ENCODE measurements around the gene DOK6.

The DOK6 gene

DNA sequence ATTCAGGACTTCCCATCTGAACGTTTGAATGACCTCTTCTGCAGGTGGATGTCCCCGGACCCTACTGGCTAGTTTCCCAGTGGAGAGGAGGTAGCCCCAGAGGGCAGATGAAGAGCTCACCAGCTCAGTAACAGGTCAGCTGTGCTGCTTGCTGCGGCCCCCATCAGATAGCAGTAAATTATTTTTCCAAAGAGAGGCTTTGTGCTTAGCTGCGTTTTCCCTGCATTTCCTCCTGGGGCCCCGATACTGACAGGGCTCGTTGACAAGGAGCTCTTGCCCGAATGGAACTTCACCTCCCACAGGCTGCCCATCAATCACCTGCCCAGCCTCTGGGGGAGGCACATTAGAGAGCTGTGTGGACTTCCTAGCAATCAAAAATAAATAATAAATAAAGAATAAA is 185.8 kb downstream of the DOK6 start:
- Histone ChIP-seq H3K9me3 (ENCODE audit: insufficient read depth, low read depth, low read length) (no peaks in the 10 kb centered on the region), H3K4me3 (ENCODE audit: low read length) (no peak overlapping the region), H3K36me3 (ENCODE audit: insufficient read depth, low read length) (no peaks in the 10 kb centered on the region), H3K4me1 (ENCODE audit: insufficient read depth, low read length) (no peaks in the 10 kb centered on the region), H3K27ac (ENCODE audit: low read depth, low read length) (no peak overlapping the region), H3K27me3 (ENCODE audit: insufficient read depth, low read length) (no peaks in the 10 kb centered on the region), H3K9ac (ENCODE audit: low read depth, low read length) (no peak overlapping the region)
- 83% methylated on average over 7 of the region's 7 CpGs for WGBS

DNA sequence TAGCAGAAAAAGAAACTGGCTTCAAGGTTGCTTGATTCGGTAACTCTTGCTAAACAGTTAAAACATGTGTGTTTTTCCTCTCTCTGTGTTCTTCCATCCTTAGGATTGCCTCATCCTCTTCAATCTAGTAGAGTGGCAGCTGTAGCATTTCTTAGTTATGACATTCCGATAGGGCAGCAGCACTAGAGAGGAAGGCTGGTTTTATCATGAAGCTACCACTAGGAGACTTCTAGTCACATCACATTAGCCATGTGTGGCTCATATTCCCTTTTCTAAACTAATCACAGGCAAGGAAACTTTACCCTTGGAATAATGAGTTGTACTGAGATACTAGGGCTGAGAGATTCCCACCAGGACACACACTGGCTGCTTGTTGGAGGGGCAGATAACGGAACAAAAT is 187.6 kb downstream of the DOK6 start:
- H3K9ac ChIP-seq (ENCODE audit: low read depth, low read length) = no peak overlapping the region
- no peak overlapping the region for H3K27ac ChIP-seq (ENCODE audit: low read depth, low read length)
- WGBS = 92% methylated on average over 3 of the region's 3 CpGs
- no peaks in the 10 kb centered on the region for H3K9me3 ChIP-seq (ENCODE audit: insufficient read depth, low read depth, low read length)
- no peaks in the 10 kb centered on the region for H3K36me3 ChIP-seq (ENCODE audit: insufficient read depth, low read length)
- no peak overlapping the region for H3K4me3 ChIP-seq (ENCODE audit: low read length)
- no peaks in the 10 kb centered on the region for H3K4me1 ChIP-seq (ENCODE audit: insufficient read depth, low read length)
- H3K27me3 ChIP-seq (ENCODE audit: insufficient read depth, low read length) = no peaks in the 10 kb centered on the region

DNA sequence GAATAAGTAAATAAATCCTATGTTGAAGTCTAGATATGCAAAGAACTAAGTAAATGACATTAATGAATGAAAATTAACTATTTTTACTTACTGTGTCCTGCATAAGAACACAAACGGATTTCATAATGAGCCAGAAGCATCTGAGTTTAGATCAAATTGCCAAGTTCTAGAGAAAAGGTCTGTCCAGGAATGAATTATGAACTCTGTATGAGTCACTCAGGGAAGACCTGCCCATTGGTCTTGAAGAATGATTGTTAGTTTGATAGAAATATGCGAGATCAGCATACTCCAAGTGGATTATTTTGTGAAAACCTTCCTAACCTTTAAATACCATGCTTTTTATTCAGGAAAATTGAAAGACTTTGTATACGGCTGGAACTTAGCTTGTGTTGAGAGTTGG is 189.5 kb downstream of the DOK6 start:
- no peaks in the 10 kb centered on the region for H3K4me1 ChIP-seq (ENCODE audit: insufficient read depth, low read length)
- 97% methylated on average over 3 of the region's 3 CpGs for WGBS

DNA sequence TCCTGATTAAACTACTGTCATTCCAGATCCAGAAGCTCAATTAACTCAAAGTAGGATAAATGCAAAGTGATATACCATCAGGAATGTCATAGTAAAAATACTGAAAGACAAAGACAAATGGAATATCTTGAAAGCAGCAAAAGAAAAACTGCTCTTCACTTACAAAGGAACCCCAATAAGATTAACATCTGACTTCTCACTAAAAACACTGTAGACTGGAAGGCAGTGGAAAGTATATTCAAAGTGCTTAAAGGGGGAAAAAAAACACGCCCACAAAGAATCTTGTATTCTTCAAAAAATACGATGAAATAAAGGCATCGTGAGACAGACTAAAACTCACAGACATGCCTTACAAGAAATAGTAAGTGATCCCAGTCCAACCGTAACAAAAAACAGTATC is 195.7 kb downstream of the DOK6 start:
- H3K4me3 ChIP-seq (ENCODE audit: low read length) = no peak overlapping the region
- H3K27me3 ChIP-seq (ENCODE audit: insufficient read depth, low read length) = no peaks in the 10 kb centered on the region
- no peaks in the 10 kb centered on the region for H3K36me3 ChIP-seq (ENCODE audit: insufficient read depth, low read length)
- H3K4me1 ChIP-seq (ENCODE audit: insufficient read depth, low read length) = no peaks in the 10 kb centered on the region
- H3K27ac ChIP-seq (ENCODE audit: low read depth, low read length) = no peak overlapping the region
- 0 out of 2 replicates have a peak, but pooled peaks cover 7% of the 10 kb centered on the region for H3K9me3 ChIP-seq (ENCODE audit: insufficient read depth, low read depth, low read length)
- no peak overlapping the region for H3K9ac ChIP-seq (ENCODE audit: low read depth, low read length)
- WGBS = 90% methylated on average over 3 of the region's 4 CpGs

More for the DNA sequence above, 189.5 kb downstream of the DOK6 start:
- Histone ChIP-seq H3K36me3 (ENCODE audit: insufficient read depth, low read length) (no peaks in the 10 kb centered on the region), H3K9me3 (ENCODE audit: insufficient read depth, low read depth, low read length) (no peaks in the 10 kb centered on the region), H3K4me3 (ENCODE audit: low read length) (no peak overlapping the region), H3K9ac (ENCODE audit: low read depth, low read length) (no peak overlapping the region), H3K27me3 (ENCODE audit: insufficient read depth, low read length) (no peaks in the 10 kb centered on the region), H3K27ac (ENCODE audit: low read depth, low read length) (no peak overlapping the region)

DNA sequence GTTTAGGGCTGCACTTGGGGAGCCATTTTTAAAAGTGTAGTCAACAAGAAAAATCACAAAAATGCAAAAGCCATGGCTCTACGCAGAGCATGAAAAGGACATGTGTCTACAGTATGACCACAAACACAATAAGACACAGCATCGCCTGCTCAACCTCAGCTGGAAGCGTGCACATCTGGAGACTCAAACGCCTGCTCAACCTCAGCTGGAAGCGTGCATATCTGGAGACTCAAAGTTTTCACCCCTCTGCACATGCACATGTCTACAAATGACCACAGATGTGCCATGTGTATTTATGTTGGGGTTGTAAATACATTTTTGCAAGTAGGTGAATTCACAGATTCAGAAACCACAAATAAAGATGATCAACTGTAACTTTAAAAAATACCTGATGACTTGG is 196.9 kb downstream of the DOK6 start:
- 0 out of 2 replicates have a peak, but pooled peaks cover 7% of the 10 kb centered on the region for H3K9me3 ChIP-seq (ENCODE audit: insufficient read depth, low read depth, low read length)
- H3K4me1 ChIP-seq (ENCODE audit: insufficient read depth, low read length) = no peaks in the 10 kb centered on the region
- H3K27me3 ChIP-seq (ENCODE audit: insufficient read depth, low read length) = no peaks in the 10 kb centered on the region
- no peak overlapping the region for H3K27ac ChIP-seq (ENCODE audit: low read depth, low read length)
- H3K36me3 ChIP-seq (ENCODE audit: insufficient read depth, low read length) = no peaks in the 10 kb centered on the region
- WGBS = 96% methylated on average over 5 of the region's 5 CpGs
- H3K9ac ChIP-seq (ENCODE audit: low read depth, low read length) = no peak overlapping the region
- H3K4me3 ChIP-seq (ENCODE audit: low read length) = no peak overlapping the region

DNA sequence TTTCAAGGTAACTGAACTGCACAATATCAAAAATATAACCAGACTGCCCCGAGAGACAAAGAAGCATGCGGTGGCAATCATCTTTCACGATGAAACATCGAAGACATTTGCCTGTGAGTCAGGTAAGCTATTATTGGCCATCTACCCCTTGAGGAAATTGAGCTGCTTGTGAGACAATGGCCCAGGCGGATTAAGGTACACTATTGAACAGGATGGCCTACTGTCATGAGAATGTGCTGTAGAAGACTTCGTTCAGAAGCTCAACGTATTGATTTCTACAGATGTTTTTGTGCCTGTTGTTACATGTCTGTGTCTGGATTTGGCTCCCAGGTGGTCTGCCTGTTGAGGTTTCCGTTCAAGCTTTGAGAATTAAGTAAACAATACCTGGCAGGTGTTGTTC is 198.7 kb downstream of the DOK6 start:
- Histone ChIP-seq H3K9me3 (ENCODE audit: insufficient read depth, low read depth, low read length) (0 out of 2 replicates have a peak, but pooled peaks cover 7% of the 10 kb centered on the region), H3K27me3 (ENCODE audit: insufficient read depth, low read length) (no peaks in the 10 kb centered on the region), H3K36me3 (ENCODE audit: insufficient read depth, low read length) (no peaks in the 10 kb centered on the region), H3K4me1 (ENCODE audit: insufficient read depth, low read length) (no peaks in the 10 kb centered on the region), H3K27ac (ENCODE audit: low read depth, low read length) (no peak overlapping the region), H3K4me3 (ENCODE audit: low read length) (no peak overlapping the region), H3K9ac (ENCODE audit: low read depth, low read length) (no peak overlapping the region)
- 94% methylated on average over 8 of the region's 8 CpGs for WGBS

DNA sequence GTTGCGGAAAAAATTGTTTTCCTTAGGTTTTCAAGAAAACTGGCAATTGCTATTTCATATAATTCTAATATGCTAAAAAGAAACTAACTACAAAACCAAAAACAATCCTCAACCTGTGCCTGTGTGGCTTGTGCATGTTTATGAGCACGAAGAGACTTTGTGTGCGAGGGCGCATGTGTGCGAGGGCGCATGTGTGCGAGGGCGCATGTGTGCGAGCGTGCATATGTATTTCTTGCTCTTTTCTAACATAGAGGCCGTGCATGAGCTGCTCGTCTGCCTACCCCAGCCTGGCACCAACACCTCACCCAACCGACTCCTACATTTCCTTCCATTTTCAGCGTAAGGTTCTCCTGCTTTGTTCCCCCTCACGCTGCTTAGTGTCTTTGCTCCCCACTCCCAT is 211.6 kb downstream of the DOK6 start:
- WGBS = 88% methylated on average over 15 of the region's 15 CpGs
- Histone ChIP-seq H3K27me3 (ENCODE audit: insufficient read depth, low read length) (no peaks in the 10 kb centered on the region), H3K4me3 (ENCODE audit: low read length) (no peak overlapping the region), H3K9ac (ENCODE audit: low read depth, low read length) (no peak overlapping the region), H3K27ac (ENCODE audit: low read depth, low read length) (no peak overlapping the region), H3K9me3 (ENCODE audit: insufficient read depth, low read depth, low read length) (no peaks in the 10 kb centered on the region), H3K4me1 (ENCODE audit: insufficient read depth, low read length) (no peaks in the 10 kb centered on the region), H3K36me3 (ENCODE audit: insufficient read depth, low read length) (no peaks in the 10 kb centered on the region)

DNA sequence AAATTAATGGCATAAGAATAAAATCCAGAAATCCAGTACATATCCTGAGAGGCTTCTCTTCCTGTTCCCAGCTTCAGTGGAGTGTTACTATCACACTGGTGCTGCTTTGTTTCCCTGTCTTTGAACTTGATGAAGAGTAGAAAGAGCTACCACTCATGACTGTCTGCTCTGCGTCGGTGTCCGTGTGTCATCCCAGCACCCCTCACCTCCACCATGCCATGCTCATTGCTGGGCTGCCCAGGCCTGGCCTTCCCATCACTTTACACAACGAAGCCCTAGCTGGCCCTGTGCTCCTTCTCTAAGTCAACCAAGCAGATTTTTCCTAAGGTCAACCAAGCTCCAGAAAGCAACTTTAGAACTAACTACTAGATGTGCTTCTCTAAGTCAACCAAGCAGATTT is 215.4 kb downstream of the DOK6 start:
- H3K9ac ChIP-seq (ENCODE audit: low read depth, low read length) = no peak overlapping the region
- WGBS = 94% methylated on average over 4 of the region's 4 CpGs
- H3K4me3 ChIP-seq (ENCODE audit: low read length) = no peak overlapping the region
- no peaks in the 10 kb centered on the region for H3K36me3 ChIP-seq (ENCODE audit: insufficient read depth, low read length)
- H3K4me1 ChIP-seq (ENCODE audit: insufficient read depth, low read length) = no peaks in the 10 kb centered on the region
- no peaks in the 10 kb centered on the region for H3K27me3 ChIP-seq (ENCODE audit: insufficient read depth, low read length)
- no peak overlapping the region for H3K27ac ChIP-seq (ENCODE audit: low read depth, low read length)
- H3K9me3 ChIP-seq (ENCODE audit: insufficient read depth, low read depth, low read length) = no peaks in the 10 kb centered on the region

DNA sequence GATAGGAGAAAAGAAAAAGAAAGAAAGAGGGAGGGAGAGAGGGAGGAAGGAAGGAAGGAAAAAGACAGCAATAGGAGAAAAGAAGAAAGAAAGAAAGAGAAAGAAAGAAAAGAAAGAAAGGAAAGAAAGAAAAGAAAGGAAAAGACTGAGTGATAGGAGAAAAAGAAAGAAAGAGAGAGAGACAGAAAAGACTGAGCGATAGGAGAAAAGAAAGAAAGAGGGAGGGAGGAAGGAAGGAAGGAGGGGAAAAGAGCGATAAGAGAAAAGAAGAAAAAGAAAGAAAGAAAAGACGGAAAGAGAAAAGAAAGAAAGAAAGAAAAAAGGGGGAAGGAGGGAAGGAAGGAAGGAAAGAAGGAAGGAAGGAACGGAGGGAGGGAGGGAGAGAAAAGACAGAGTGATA is 216.7 kb downstream of the DOK6 start:
- H3K9ac ChIP-seq (ENCODE audit: low read depth, low read length) = no peak overlapping the region
- H3K4me1 ChIP-seq (ENCODE audit: insufficient read depth, low read length) = no peaks in the 10 kb centered on the region
- no peak overlapping the region for H3K27ac ChIP-seq (ENCODE audit: low read depth, low read length)
- WGBS = 93% methylated on average over 4 of the region's 4 CpGs
- no peaks in the 10 kb centered on the region for H3K9me3 ChIP-seq (ENCODE audit: insufficient read depth, low read depth, low read length)
- H3K36me3 ChIP-seq (ENCODE audit: insufficient read depth, low read length) = no peaks in the 10 kb centered on the region
- no peaks in the 10 kb centered on the region for H3K27me3 ChIP-seq (ENCODE audit: insufficient read depth, low read length)
- no peak overlapping the region for H3K4me3 ChIP-seq (ENCODE audit: low read length)

DNA sequence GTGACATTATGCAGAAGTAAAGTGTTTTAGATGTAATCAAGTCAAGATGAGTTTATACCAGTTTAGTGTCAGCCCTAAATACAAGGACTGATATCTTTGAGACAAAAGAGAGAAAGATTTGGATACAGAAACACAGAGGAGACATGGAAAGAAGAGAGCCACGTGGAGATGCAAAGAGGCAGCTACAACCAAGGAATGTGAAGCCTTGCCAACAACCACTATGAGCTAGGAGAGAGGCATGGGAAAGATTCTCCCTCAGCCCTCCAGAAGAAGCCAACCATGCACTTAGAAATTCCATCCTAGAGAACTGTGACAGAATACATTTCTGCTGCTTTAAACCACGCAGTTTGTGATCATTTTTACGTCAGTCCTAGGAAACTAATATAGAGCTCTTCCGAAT is 217.2 kb downstream of the DOK6 start:
- Histone ChIP-seq H3K36me3 (ENCODE audit: insufficient read depth, low read length) (no peaks in the 10 kb centered on the region), H3K27me3 (ENCODE audit: insufficient read depth, low read length) (no peaks in the 10 kb centered on the region), H3K27ac (ENCODE audit: low read depth, low read length) (no peak overlapping the region), H3K9ac (ENCODE audit: low read depth, low read length) (no peak overlapping the region), H3K4me1 (ENCODE audit: insufficient read depth, low read length) (no peaks in the 10 kb centered on the region), H3K9me3 (ENCODE audit: insufficient read depth, low read depth, low read length) (no peaks in the 10 kb centered on the region), H3K4me3 (ENCODE audit: low read length) (no peak overlapping the region)
- WGBS = 89% methylated on average over 4 of the region's 4 CpGs

DNA sequence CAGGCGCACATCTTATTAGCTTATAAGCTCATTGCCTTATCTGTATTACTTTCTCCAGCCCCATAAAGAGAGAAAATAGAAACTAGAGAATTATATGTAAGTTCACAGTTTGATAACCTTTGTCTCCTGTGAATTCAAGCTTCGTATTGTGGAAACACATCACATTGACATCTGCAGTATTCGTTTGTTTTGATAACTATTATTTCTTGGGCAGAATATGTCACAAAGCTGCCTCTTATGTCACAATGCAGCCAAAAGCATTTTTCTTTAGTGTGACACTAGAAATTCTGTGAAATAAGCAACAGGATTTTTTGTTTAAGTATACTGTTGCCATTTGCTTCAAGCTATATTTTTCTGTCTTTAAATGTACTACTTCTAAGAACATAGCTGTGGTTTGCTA is 221.5 kb downstream of the DOK6 start:
- H3K4me3 ChIP-seq (ENCODE audit: low read length) = no peak overlapping the region
- no peak overlapping the region for H3K27ac ChIP-seq (ENCODE audit: low read depth, low read length)
- no peaks in the 10 kb centered on the region for H3K9me3 ChIP-seq (ENCODE audit: insufficient read depth, low read depth, low read length)
- WGBS = 63% methylated on average over 3 of the region's 3 CpGs
- H3K36me3 ChIP-seq (ENCODE audit: insufficient read depth, low read length) = no peaks in the 10 kb centered on the region
- no peaks in the 10 kb centered on the region for H3K27me3 ChIP-seq (ENCODE audit: insufficient read depth, low read length)
- H3K9ac ChIP-seq (ENCODE audit: low read depth, low read length) = no peak overlapping the region
- no peaks in the 10 kb centered on the region for H3K4me1 ChIP-seq (ENCODE audit: insufficient read depth, low read length)

DNA sequence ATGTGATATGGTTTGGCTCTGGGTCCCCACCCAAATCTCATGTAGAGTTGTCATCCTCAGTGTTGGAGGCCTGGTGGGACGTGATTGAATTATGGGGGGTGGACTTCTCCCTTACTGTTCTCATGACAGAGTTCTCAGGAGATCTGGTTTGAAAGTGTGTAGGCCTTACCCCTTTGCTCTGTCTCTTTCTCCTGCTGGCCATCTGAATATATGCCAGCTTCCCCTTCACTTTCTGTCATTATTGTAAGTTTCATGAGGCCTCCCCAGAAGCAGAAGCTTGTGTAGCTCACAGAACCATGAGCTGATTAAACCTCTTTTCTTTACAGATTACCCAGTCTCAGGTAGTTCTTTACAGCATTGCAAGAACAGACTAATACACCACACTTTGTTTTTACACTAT is 222.3 kb downstream of the DOK6 start:
- no peak overlapping the region for H3K9ac ChIP-seq (ENCODE audit: low read depth, low read length)
- H3K9me3 ChIP-seq (ENCODE audit: insufficient read depth, low read depth, low read length) = no peaks in the 10 kb centered on the region
- H3K4me1 ChIP-seq (ENCODE audit: insufficient read depth, low read length) = no peaks in the 10 kb centered on the region
- no peaks in the 10 kb centered on the region for H3K27me3 ChIP-seq (ENCODE audit: insufficient read depth, low read length)
- H3K36me3 ChIP-seq (ENCODE audit: insufficient read depth, low read length) = no peaks in the 10 kb centered on the region
- 80% methylated on average over 1 of the region's 1 CpG for WGBS
- no peak overlapping the region for H3K27ac ChIP-seq (ENCODE audit: low read depth, low read length)
- no peak overlapping the region for H3K4me3 ChIP-seq (ENCODE audit: low read length)

Data from HUES64 (cell line).